ENCODE measurements around the gene MCAT. TPM values are rescaled to one million over a fixed set of nuclear protein-coding genes. Genes with fewer than 3 reads are reported as not detected.

Gene MCAT
- total RNA-seq, 1 donor from 2014 or later, result 4.6 TPM

GRCh38 chr22:43171607-43172006, 28.4 kb upstream of the MCAT start:
- Histone ChIP-seq H3K4me3 (no peak overlapping the region), H3K36me3 (peaks cover 51 to 68% of the 10 kb centered on the region in 2 donors), H3K4me1 (no peaks in the 10 kb centered on the region), H3K27ac (no peak overlapping the region), H3K27me3 (no peaks in the 10 kb centered on the region), H3K9me3 (no peaks in the 10 kb centered on the region)
- no peak for DNase-seq (ENCODE audit: low spot score in 2 of 2)
- intact Hi-C loops (cut with DNase I), result no loop called here
- TF ChIP-seq CTCF (IDR thresholded peaks at IDR 0.05), result no peak

- intact Hi-C loops (cut with DNase I), result no loop called here
- DNase-seq (ENCODE audit: low spot score in 2 of 2), result no peak
- TF ChIP-seq CTCF (IDR thresholded peaks at IDR 0.05), result no peak
Observed at GRCh38 chr22:43171019-43171491, 27.9 kb upstream of the MCAT start.

GRCh38 chr22:43170131-43170480, 26.9 kb upstream of the MCAT start:
- H3K36me3 ChIP-seq, result peaks cover 50 to 57% of the 10 kb centered on the region in 2 donors
- intact Hi-C loops (cut with DNase I), result no loop called here
- no peak for DNase-seq (ENCODE audit: low spot score in 2 of 2)
- no peaks in the 10 kb centered on the region for H3K4me1 ChIP-seq
- H3K9me3 ChIP-seq, result no peaks in the 10 kb centered on the region
- no peak for TF ChIP-seq CTCF (IDR thresholded peaks at IDR 0.05)
- no peak overlapping the region for H3K27ac ChIP-seq
- H3K4me3 ChIP-seq, result no peak overlapping the region
- H3K27me3 ChIP-seq, result no peaks in the 10 kb centered on the region

More at GRCh38 chr22:43171019-43171491, 27.9 kb upstream of the MCAT start:
- Histone ChIP-seq H3K27ac (no peak overlapping the region), H3K4me1 (no peaks in the 10 kb centered on the region), H3K27me3 (no peaks in the 10 kb centered on the region), H3K9me3 (no peaks in the 10 kb centered on the region), H3K36me3 (peaks cover 51 to 65% of the 10 kb centered on the region in 2 donors), H3K4me3 (no peak overlapping the region)

- DNase-seq (ENCODE audit: low spot score in 2 of 2), result no peak
- H3K36me3 ChIP-seq, result peaks cover 48 to 55% of the 10 kb centered on the region in 2 donors
- H3K27ac ChIP-seq, result no peak overlapping the region
- no peak overlapping the region for H3K4me3 ChIP-seq
- no peaks in the 10 kb centered on the region for H3K27me3 ChIP-seq
- H3K4me1 ChIP-seq, result no peaks in the 10 kb centered on the region
- H3K9me3 ChIP-seq, result no peaks in the 10 kb centered on the region
- no peak for TF ChIP-seq CTCF (IDR thresholded peaks at IDR 0.05)
- intact Hi-C loops (cut with DNase I), result no loop called here
Observed at GRCh38 chr22:43169310-43170130, 26.3 kb upstream of the MCAT start.

GRCh38 chr22:43168471-43169309, 25.5 kb upstream of the MCAT start:
- TF ChIP-seq CTCF (IDR thresholded peaks at IDR 0.05), result no peak
- Histone ChIP-seq H3K4me1 (no peaks in the 10 kb centered on the region), H3K4me3 (no peak overlapping the region), H3K36me3 (peaks cover 39 to 48% of the 10 kb centered on the region in 2 donors), H3K27me3 (no peaks in the 10 kb centered on the region), H3K27ac (peak overlapping the region; percentile 1 to 7), H3K9me3 (no peaks in the 10 kb centered on the region)
- intact Hi-C loops (cut with DNase I), result no loop called here
- DNase-seq (ENCODE audit: low spot score in 2 of 2), result no peak
